KMS-11 (cell line): ENCODE measurements around the gene CARNS1.

ENCODE experiments used
- H2AFZ ChIP-seq: fragments of 200-600 bp; sonication (generic); 2 replicates; pipeline ENCODE4 v1.6.1; 2016; ENCODE audit warnings: antibody characterized with exemption, mixed run types, low read depth
- H3K27ac ChIP-seq: fragments of 200-600 bp; sonication (generic); 2 replicates; pipeline ENCODE4 v1.6.1; 2016; ENCODE audit warnings: mild to moderate bottlenecking, mixed run types
- H3K27me3 ChIP-seq: fragments of 200-600 bp; sonication (generic); 2 replicates; pipeline ENCODE4 v1.6.1; 2017; ENCODE audit warnings: mild to moderate bottlenecking, low read depth, mixed run types, moderate library complexity; ENCODE audit not compliant: insufficient read depth
- H3K36me3 ChIP-seq: fragments of 200-600 bp; sonication (generic); 2 replicates; pipeline ENCODE4 v1.6.1; 2017; ENCODE audit warnings: mild to moderate bottlenecking, mixed run types; ENCODE audit not compliant: insufficient read depth
- H3K4me1 ChIP-seq: fragments of 200-600 bp; sonication (generic); 2 replicates; pipeline ENCODE4 v1.6.1; 2016; ENCODE audit warnings: mild to moderate bottlenecking, low read depth, mixed run types; ENCODE audit not compliant: poor library complexity, severe bottlenecking
- H3K4me2 ChIP-seq: fragments of 200-600 bp; sonication (generic); 2 replicates; pipeline ENCODE4 v1.7.0; 2016; ENCODE audit warnings: mild to moderate bottlenecking, mixed run types
- H3K4me3 ChIP-seq: fragments of 200-600 bp; sonication (generic); IDR thresholded peaks from 2 replicates; pipeline ENCODE4 v1.6.1; 2017; ENCODE audit warnings: low read depth, low read length, mixed read lengths; ENCODE audit not compliant: insufficient read depth
- H3K79me2 ChIP-seq: fragments of 200-600 bp; sonication (generic); 2 replicates; pipeline ENCODE4 v1.6.1; 2016; ENCODE audit warnings: low read depth, mixed run types; ENCODE audit not compliant: insufficient read depth
- H3K9ac ChIP-seq: fragments of 200-600 bp; sonication (generic); 2 replicates; pipeline ENCODE4 v1.6.1; 2016; ENCODE audit warnings: mild to moderate bottlenecking, mixed run types
- H4K20me1 ChIP-seq: fragments of 200-600 bp; sonication (generic); 2 replicates; pipeline ENCODE4 v1.6.1; 2016; ENCODE audit warnings: mild to moderate bottlenecking, mixed run types; ENCODE audit not compliant: insufficient read depth
- CTCF ChIP-seq: fragments of 200-600 bp; sonication (generic); conservative IDR thresholded peaks from 2 replicates; pipeline ENCODE4 v1.6.1; 2017; ENCODE audit warnings: low read depth, mild to moderate bottlenecking, antibody characterized with exemption, low read length, moderate library complexity, mixed read lengths

CARNS1 gene

GRCh38 chr11:67441731-67442351 lies 26.4 kb downstream of the CARNS1 start:
- no peak for TF ChIP-seq CTCF
- Histone ChIP-seq H3K79me2 (no peaks in the 10 kb centered on the region), H3K9ac (no peak overlapping the region), H3K4me1 (no peaks in the 10 kb centered on the region), H3K27me3 (peaks cover 16% of the 10 kb centered on the region), H3K27ac (no peak overlapping the region), H2AFZ (no peak overlapping the region), H3K36me3 (no peaks in the 10 kb centered on the region), H3K4me2 (no peak overlapping the region), H3K4me3 (no peak overlapping the region), H4K20me1 (no peaks in the 10 kb centered on the region)

- H3K4me3 ChIP-seq: no peak overlapping the region
Measured at GRCh38 chr11:67442504-67443404, 27.3 kb downstream of the CARNS1 start.

GRCh38 chr11:67445515-67445914 lies 30.0 kb downstream of the CARNS1 start:
- Histone ChIP-seq H3K4me1 (no peaks in the 10 kb centered on the region), H3K27ac (no peak overlapping the region), H3K36me3 (no peaks in the 10 kb centered on the region), H4K20me1 (no peaks in the 10 kb centered on the region), H2AFZ (no peak overlapping the region), H3K27me3 (peaks cover 30% of the 10 kb centered on the region), H3K79me2 (no peaks in the 10 kb centered on the region), H3K4me3 (no peak overlapping the region), H3K9ac (no peak overlapping the region), H3K4me2 (no peak overlapping the region)
- TF ChIP-seq CTCF: no peak

More at GRCh38 chr11:67442504-67443404, 27.3 kb downstream of the CARNS1 start:
- H3K4me1 ChIP-seq: no peaks in the 10 kb centered on the region
- no peak overlapping the region for H2AFZ ChIP-seq
- H3K4me2 ChIP-seq: no peak overlapping the region
- no peaks in the 10 kb centered on the region for H4K20me1 ChIP-seq
- no peak overlapping the region for H3K9ac ChIP-seq
- H3K27ac ChIP-seq: no peak overlapping the region
- H3K79me2 ChIP-seq: no peaks in the 10 kb centered on the region
- H3K27me3 ChIP-seq: peaks cover 25% of the 10 kb centered on the region
- TF ChIP-seq CTCF: no peak
- H3K36me3 ChIP-seq: no peaks in the 10 kb centered on the region

- H3K79me2 ChIP-seq: no peaks in the 10 kb centered on the region
- no peak overlapping the region for H3K9ac ChIP-seq
- H3K4me1 ChIP-seq: no peaks in the 10 kb centered on the region
- H3K4me2 ChIP-seq: no peak overlapping the region
- no peaks in the 10 kb centered on the region for H4K20me1 ChIP-seq
- H3K36me3 ChIP-seq: no peaks in the 10 kb centered on the region
- H2AFZ ChIP-seq: no peak overlapping the region
- H3K27me3 ChIP-seq: peaks cover 30% of the 10 kb centered on the region
- no peak for TF ChIP-seq CTCF
- H3K27ac ChIP-seq: no peak overlapping the region
- no peak overlapping the region for H3K4me3 ChIP-seq
Measured at GRCh38 chr11:67448220-67448609, 32.7 kb downstream of the CARNS1 start.
